Motor neuron (in vitro differentiated cells): ENCODE measurements around the gene MACROD2. TPM values are rescaled to one million over a fixed set of nuclear protein-coding genes. Genes with fewer than 3 reads are reported as not detected.
"Not testable (repeated sequence)": the region's sequence is repeated elsewhere in the genome, so short reads cannot be mapped to it uniquely, and the experiment has no call there.

Source experiments
- ATAC-seq, 8 experiments: fragments of 200-7000 bp; cut with Tn5 transposase; replicated peaks in 6 of 8; 2 replicates each; pipeline ENCODE4 v1.8.0; 2021; ENCODE audit warnings: mild to moderate bottlenecking in 8 of 8, moderate library complexity in 8 of 8
- H3K27ac ChIP-seq, 2 donors: fragments of 250-450 bp; sonication (Bioruptor Pico); 2 replicates each; pipeline ENCODE4 v1.9.0; 2021; ENCODE audit warnings: antibody characterized with exemption in 2 of 2, mild to moderate bottlenecking in 2 of 2, moderate library complexity in 1 of 2
- H3K4me1 ChIP-seq, 2 donors: fragments of 250-450 bp; sonication (Bioruptor Pico); replicated peaks in 1 of 2; 2 replicates each; pipeline ENCODE4 v1.6.1; 2021; ENCODE audit warnings: antibody characterized with exemption in 2 of 2, mild to moderate bottlenecking in 2 of 2, moderate library complexity in 1 of 2
- H3K4me3 ChIP-seq, 5 donors: fragments of 250-450 bp; sonication (Bioruptor Pico); 2 replicates each; pipeline ENCODE4 v1.9.0; 2021; ENCODE audit warnings: antibody characterized with exemption in 5 of 5, mild to moderate bottlenecking in 5 of 5, moderate library complexity in 4 of 5
- WGBS, 10 experiments: fragments of 450-650 bp; shearing (Covaris generic); methylation state at CpG; one replicate each; pipeline ENCODE4 v1.0.0; 2022; 5-methylcytosine and 5-hydroxymethylcytosine counted together
- in situ Hi-C, 9 experiments: fragments of 400-800 bp; cut with MboI; loops; one replicate each; pipeline ENCODE4 v1.15.0; 2021; ENCODE audit warnings: low sequenced_read_pairs in 9 of 9, low pct_unique_long_range_greater_than_20kb in 2 of 9; ENCODE audit not compliant: unreplicated experiment in 9 of 9
- total RNA-seq, 8 experiments: library from RNA; unstranded; fragments of 300-600 nt; gene quantifications; 2 replicates each; pipeline versions ENCODE4 v1.2.3 to v1.2.4, GENCODE V29; 2022

Gene MACROD2
- total RNA-seq, 8 experiments from 2014 or later: 4.3 to 24.9 (median 10.4) TPM

DNA sequence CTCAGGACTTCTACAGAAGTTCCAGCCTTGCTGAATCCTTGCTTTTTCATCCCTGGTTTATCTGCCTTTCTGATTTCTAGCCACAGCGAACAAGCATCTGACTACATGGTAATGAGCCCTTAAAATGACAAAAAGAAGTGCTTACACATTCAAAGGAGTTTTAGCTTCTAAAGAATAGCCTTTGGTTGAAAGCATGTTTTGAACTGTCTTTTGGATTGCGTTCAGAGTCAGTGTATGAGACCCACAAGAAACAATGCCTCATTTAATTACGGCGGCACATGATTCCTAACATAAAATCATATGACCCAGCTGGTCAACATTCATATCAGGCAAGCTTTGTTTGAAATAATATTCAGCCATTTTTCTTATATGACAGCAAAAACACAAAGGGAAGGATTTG, 1793.8 kb downstream of the MACROD2 start:
- ATAC-seq: peak in 7 of 8 experiments; percentile 31 to 67 (median 59)
- Histone ChIP-seq H3K27ac (no peak overlapping the region), H3K4me3 (no peak overlapping the region), H3K4me1 (peaks cover 9 to 23% of the 10 kb centered on the region in 2 donors)
- in situ Hi-C loops: no loop called here
- WGBS, 10 experiments: 0 to 100% (median 17%) methylated on average over 1 to 4 of the region's 4 CpGs; no CpG with 5 or more reads in 1 of the 10 experiments

DNA sequence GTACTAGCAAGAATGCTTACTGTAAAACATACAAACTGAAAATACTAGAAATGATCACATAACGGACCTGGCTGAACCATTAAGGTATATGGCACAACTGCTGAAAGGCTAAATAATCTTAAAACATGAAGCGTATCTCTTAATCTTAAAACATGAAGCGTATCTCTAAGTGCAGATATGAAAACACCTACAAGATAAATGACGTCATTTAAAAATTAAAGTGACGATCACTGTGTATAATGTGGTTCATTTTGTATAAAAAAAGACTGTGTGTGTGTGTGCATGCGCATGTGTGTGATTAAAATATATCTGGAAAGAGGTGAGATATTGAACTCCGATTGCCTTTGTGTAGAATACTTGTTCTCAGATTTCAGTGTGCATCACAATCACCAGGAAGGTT, 1797.5 kb downstream of the MACROD2 start:
- in situ Hi-C loops: no loop called here
- no peak for ATAC-seq
- 49 to 100% (median 88%) methylated on average over 3 to 7 of the region's 7 CpGs for WGBS, 10 experiments
- no peak overlapping the region for H3K4me3 ChIP-seq
- H3K27ac ChIP-seq: no peak overlapping the region
- peaks cover 9 to 27% of the 10 kb centered on the region in 2 donors for H3K4me1 ChIP-seq

GRCh38 chr20:15794409-15794808, 1799.1 kb downstream of the MACROD2 start:
- Histone ChIP-seq H3K4me3 (no peak overlapping the region), H3K4me1 (peaks cover 0 to 12% of the 10 kb centered on the region in 2 donors), H3K27ac (no peak overlapping the region)
- in situ Hi-C loops: no loop called here
- ATAC-seq: no peak
- WGBS, 10 experiments: 40 to 94% (median 85%) methylated on average over 1 to 5 of the region's 5 CpGs

DNA sequence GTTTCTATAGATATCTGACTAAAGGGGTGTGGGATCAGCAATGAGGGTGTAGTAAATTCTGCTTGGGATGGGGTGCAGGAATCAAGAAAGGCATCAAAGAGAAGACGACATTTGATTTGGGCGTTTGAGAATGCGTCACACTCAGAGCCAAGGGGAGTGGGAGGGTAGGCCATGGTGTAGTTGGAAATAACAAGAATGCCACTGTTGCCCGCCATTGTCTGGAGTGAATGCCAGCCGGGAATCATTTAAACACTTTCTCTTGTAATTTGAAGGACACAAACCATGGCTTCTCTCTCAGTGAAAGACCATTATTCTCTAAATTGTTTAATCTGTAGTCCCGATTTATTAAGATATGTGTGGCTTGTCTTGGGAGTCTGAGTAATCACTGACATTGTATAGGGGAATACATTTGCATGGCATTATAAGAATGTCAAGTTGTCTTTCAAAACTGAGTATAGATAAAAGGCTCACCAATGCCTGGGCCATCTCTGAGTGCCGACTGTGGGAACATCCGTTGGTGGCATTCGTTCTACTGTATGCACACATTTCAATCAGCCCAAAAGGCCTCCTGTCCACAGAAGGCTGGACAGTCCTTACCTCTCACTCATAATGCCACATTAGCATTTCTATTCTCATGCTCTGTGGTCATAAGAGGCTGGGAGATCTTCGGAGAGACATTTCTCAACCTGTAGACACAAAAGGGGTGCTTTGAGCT, 1800.1 kb downstream of the MACROD2 start:
- 54 to 100% (median 83%) methylated on average over 1 to 7 of the region's 10 CpGs; no CpG with 5 or more reads in 1 of the 10 experiments for WGBS, 10 experiments

DNA sequence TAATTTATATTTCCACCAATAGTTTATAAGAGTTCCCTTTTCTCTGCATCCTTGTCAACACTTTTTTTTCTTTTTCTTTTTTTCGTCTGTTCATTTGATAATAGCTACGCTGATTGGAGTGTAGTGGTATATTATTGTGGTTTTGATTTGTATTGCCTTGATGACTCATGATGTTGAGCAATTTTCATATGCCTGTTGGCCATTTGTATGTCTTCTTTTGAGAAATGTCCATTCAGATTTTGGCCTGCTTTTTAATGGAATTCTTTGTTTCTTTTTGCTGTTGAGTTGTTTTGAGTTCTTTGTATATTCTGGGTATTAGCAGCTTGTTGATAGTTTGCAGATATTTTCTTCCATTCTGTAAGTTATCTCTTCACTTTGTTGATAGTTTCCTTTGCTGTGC, 1804.6 kb downstream of the MACROD2 start:
- H3K27ac ChIP-seq: no peak overlapping the region
- WGBS, 10 experiments: 0 to 100% (median 71%) methylated on average over 1 to 2 of the region's 2 CpGs; no CpG with 5 or more reads in 1 of the 10 experiments
- ATAC-seq: peak in 2 of 8 experiments; percentile 62 to 74
- H3K4me3 ChIP-seq: no peak overlapping the region
- H3K4me1 ChIP-seq: no peaks in the 10 kb centered on the region
- in situ Hi-C loops: no loop called here

More for the DNA sequence above, 1800.1 kb downstream of the MACROD2 start:
- ATAC-seq: peak in 4 of 8 experiments; percentile 38 to 87 (median 79)
- Histone ChIP-seq H3K4me1 (peaks cover 0 to 11% of the 10 kb centered on the region in 2 donors), H3K27ac (no peak overlapping the region), H3K4me3 (no peak overlapping the region)
- in situ Hi-C loops: no loop called here

GRCh38 chr20:15802020-15802419, 1806.7 kb downstream of the MACROD2 start:
- Histone ChIP-seq H3K27ac (no peak overlapping the region), H3K4me1 (peaks cover 2 to 15% of the 10 kb centered on the region in 2 donors), H3K4me3 (no peak overlapping the region)
- ATAC-seq: no peak
- 27 to 94% (median 80%) methylated on average over 1 of the region's 1 CpG; no CpG with 5 or more reads in 2 of the 10 experiments for WGBS, 10 experiments
- in situ Hi-C loops: no loop called here

- 15 to 100% (median 83%) methylated on average over 2 to 5 of the region's 5 CpGs; no CpG with 5 or more reads in 1 of the 10 experiments for WGBS, 10 experiments
- peaks cover 2 to 15% of the 10 kb centered on the region in 2 donors for H3K4me1 ChIP-seq
- no peak overlapping the region for H3K27ac ChIP-seq
- H3K4me3 ChIP-seq: no peak overlapping the region
- no peak for ATAC-seq
- in situ Hi-C loops: no loop called here
Observed at GRCh38 chr20:15805154-15805553, 1809.8 kb downstream of the MACROD2 start.

DNA sequence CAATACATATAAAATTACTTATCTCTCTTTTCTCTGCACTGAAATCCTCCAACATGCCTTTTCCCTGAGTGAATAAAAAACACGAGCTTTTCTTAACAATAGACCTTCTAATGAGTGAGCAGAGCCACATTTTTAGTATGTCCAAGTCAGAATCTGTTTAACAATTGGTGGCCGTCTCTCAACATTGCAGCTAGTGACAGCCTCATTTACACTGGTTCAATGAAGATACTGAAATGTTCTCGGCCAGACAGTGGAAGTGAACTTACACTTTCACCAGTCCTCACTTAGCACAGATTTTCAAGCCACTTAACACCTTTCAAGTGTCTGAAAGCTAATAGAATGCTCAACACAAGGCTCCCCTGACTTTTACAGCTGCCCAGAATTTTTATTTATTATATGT, 1810.8 kb downstream of the MACROD2 start:
- H3K4me3 ChIP-seq: no peak overlapping the region
- no peak overlapping the region for H3K27ac ChIP-seq
- WGBS, 10 experiments: 0 to 60% (median 22%) methylated on average over 1 to 3 of the region's 3 CpGs
- in situ Hi-C loops: no loop called here
- H3K4me1 ChIP-seq: peaks cover 2 to 15% of the 10 kb centered on the region in 2 donors
- peak in 5 of 8 experiments; percentile 27 to 84 (median 76) for ATAC-seq

DNA sequence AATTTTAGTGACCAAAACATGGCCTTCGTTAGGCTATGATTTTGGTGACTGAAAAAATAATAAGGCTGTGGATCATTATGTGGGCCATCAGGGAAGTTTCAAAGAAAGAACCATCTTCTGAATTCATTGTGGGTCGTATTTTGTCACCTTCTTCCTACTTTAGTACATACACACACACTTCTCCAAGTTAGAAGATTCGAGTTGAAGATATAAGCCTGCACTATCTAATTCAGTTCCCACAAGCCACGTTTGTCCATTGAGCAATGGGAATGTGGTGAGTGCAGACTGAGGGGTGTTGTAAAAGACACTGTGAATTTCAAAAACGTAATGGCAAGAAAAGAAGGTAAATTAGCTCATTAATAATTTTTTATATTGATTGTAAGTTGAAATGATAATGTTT, 1812.0 kb downstream of the MACROD2 start:
- ATAC-seq: no peak
- Histone ChIP-seq H3K4me1 (peaks cover 2 to 15% of the 10 kb centered on the region in 2 donors), H3K4me3 (no peak overlapping the region), H3K27ac (no peak overlapping the region)
- in situ Hi-C loops: no loop called here
- whole genome bisulfite sequencing, 10 experiments: 14 to 100% (median 82%) methylated on average over 1 to 5 of the region's 5 CpGs; no CpG with 5 or more reads in 1 of the 10 experiments

GRCh38 chr20:15807771-15808170, 1812.5 kb downstream of the MACROD2 start:
- H3K27ac ChIP-seq, H3K4me3 ChIP-seq, ATAC-seq, in situ Hi-C loops: not testable (repeated sequence)
- H3K4me1 ChIP-seq: peaks cover 2 to 15% of the 10 kb centered on the region in 2 donors
- 50 to 100% (median 84%) methylated on average over 1 to 8 of the region's 8 CpGs; no CpG with 5 or more reads in 2 of the 10 experiments for WGBS, 10 experiments

- in situ Hi-C loops: no loop called here
- H3K27ac ChIP-seq: no peak overlapping the region
- WGBS, 10 experiments: 0 to 100% (median 69%) methylated on average over 1 to 2 of the region's 2 CpGs; no CpG with 5 or more reads in 2 of the 10 experiments
- peaks cover 0 to 5% of the 10 kb centered on the region in 2 donors for H3K4me1 ChIP-seq
- no peak for ATAC-seq
- H3K4me3 ChIP-seq: no peak overlapping the region
Observed at GRCh38 chr20:15811951-15812350, 1816.6 kb downstream of the MACROD2 start.

- no peak for ATAC-seq
- in situ Hi-C loops: no loop called here
- 0 to 100% (median 40%) methylated on average over 1 of the region's 1 CpG; no CpG with 5 or more reads in 1 of the 10 experiments for WGBS, 10 experiments
Observed at GRCh38 chr20:15812696-15813095, 1817.4 kb downstream of the MACROD2 start.

DNA sequence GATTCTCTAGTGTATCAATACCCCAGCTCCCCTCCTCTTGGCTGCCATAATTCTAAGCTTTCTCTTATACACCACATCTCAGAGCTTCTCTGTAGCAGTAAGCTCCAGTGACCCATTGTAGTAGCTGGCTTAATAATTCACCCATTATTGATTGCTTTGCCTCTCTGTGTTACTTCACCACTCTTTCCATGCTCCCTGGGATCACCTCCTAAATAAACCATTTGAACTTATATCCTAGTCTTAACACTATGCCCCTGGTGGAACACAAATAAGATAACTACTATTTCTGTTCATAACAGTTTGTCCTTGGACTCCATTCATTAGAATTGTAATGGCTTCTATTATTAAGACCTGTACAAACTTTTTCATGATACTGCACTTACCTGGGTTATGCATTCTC, 1819.0 kb downstream of the MACROD2 start:
- no peak overlapping the region for H3K4me3 ChIP-seq
- H3K27ac ChIP-seq: no peak overlapping the region
- H3K4me1 ChIP-seq: peaks cover 0 to 12% of the 10 kb centered on the region in 2 donors
- ATAC-seq: no peak
- in situ Hi-C loops: no loop called here

More at GRCh38 chr20:15812696-15813095, 1817.4 kb downstream of the MACROD2 start:
- Histone ChIP-seq H3K4me1 (peaks cover 0 to 5% of the 10 kb centered on the region in 2 donors), H3K4me3 (no peak overlapping the region), H3K27ac (no peak overlapping the region)
